Body of pancreas (tissue), 4 donors: ENCODE measurements around the gene CCDC60. TPM values are rescaled to one million over a fixed set of nuclear protein-coding genes. Genes with fewer than 3 reads are reported as not detected.

Experiments used
- ATAC-seq: fragments of 150-250 bp; one replicate; pipeline ENCODE4 v1.9.1; 2016
- DNase-seq, 4 donors: peaks; one replicate each; pipeline ENCODE4 v3.0.0-alpha.2; 2019
- H3K27ac ChIP-seq, 4 donors: fragments of 200-600 bp; sonication (generic); 1 replicate in 3 of 4; 2 replicates in 1 of 4; pipeline versions ENCODE4 v1.5.1 to v1.6.1; 2016 to 2019; ENCODE audit warnings: mild to moderate bottlenecking in 1 of 4, mixed read lengths in 1 of 4, moderate library complexity in 1 of 4
- H3K27me3 ChIP-seq, 2 donors: fragments of 200-600 bp; sonication (generic); one replicate each; pipeline ENCODE4 v1.6.0; 2016; ENCODE audit warnings: mild to moderate bottlenecking in 1 of 2
- H3K36me3 ChIP-seq, 2 donors: fragments of 200-600 bp; sonication (generic); replicated peaks in 1 of 2; 2 replicates each; pipeline ENCODE4 v1.5.1; 2016; ENCODE audit warnings: low read depth in 2 of 2; ENCODE audit not compliant: insufficient read depth in 1 of 2
- H3K4me1 ChIP-seq: fragments of 200-600 bp; sonication (generic); one replicate; pipeline ENCODE4 v1.6.0; 2016
- H3K4me3 ChIP-seq, 2 donors: fragments of 200-600 bp; sonication (generic); 1 replicate in 1 of 2; 2 replicates in 1 of 2; pipeline ENCODE4 v1.5.1; 2016 to 2019
- H3K9me3 ChIP-seq, 3 donors: fragments of 200-600 bp; sonication (generic); 1 replicate in 2 of 3; 2 replicates in 1 of 3; pipeline ENCODE4 v1.5.1; 2016
- CTCF ChIP-seq, 7 experiments: fragments of 450-650 bp in 4 of 7; fragments of 200-600 bp in 3 of 7; sonication (generic) in 3 of 7; IDR thresholded peaks; one replicate each; pipeline ENCODE4 v1.5.1; 2016 to 2019; ENCODE audit warnings: antibody characterized with exemption in 7 of 7
- POLR2A ChIP-seq, 3 donors: fragments of 450-650 bp; IDR thresholded peaks; one replicate each; pipeline ENCODE4 v1.6.1; 2016; ENCODE audit warnings: antibody characterized with exemption in 3 of 3, mild to moderate bottlenecking in 2 of 3
- WGBS, 2 donors: methylation state at CpG; one replicate each; pipeline ENCODE4 v1.1.5; 2017; 5-methylcytosine and 5-hydroxymethylcytosine counted together
- intact Hi-C: fragments of 100-400 bp; cut with DNase I; formaldehyde crosslinking; loops from one replicate; pipeline ENCODE4 v1.15.1; 2023
- total RNA-seq, 2 donors: library from RNA; depleted of rRNA; stranded (reverse); fragments of >200 nt; gene quantifications; one replicate each; pipeline ENCODE4 v1.1.0, GENCODE V29; 2016

The CCDC60 gene
- total RNA-seq, 2 donors from 2014 or later: not detected

DNA sequence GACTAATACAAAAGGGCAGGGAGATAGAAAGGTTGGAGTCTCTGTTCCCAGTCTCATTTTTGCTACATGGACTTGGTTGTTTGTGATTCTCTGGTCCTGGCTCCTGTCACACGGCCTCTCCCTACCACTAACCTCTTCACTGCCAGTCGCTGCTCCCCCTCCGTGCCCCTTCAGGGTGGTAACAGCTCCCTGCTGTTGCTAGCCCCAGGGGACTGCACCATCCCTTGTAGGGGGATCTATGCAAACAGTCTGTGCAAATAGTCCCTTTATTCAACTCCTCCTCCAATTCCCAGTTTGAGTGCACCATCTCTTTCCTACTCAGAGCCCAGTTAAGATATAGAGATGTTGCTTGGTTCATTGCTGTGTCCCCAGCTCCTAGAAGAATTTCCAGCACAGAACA is 51.1 kb downstream of the CCDC60 start:
- Histone ChIP-seq H3K27ac (no peak overlapping the region), H3K4me1 (no peaks in the 10 kb centered on the region), H3K27me3 (no peaks in the 10 kb centered on the region), H3K9me3 (no peaks in the 10 kb centered on the region), H3K4me3 (no peak overlapping the region), H3K36me3 (no peaks in the 10 kb centered on the region)
- ATAC-seq: no peak
- TF ChIP-seq POLR2A (IDR thresholded peaks at IDR 0.05) (no peak), CTCF (IDR thresholded peaks at IDR 0.05) (no peak)
- 48 to 70% methylated on average over 3 of the region's 3 CpGs for WGBS, 2 donors
- intact Hi-C loops: no loop called here
- DNase-seq: no peak

- Histone ChIP-seq H3K27me3 (no peaks in the 10 kb centered on the region), H3K4me1 (no peaks in the 10 kb centered on the region), H3K36me3 (no peaks in the 10 kb centered on the region), H3K9me3 (no peaks in the 10 kb centered on the region), H3K4me3 (no peak overlapping the region), H3K27ac (no peak overlapping the region)
- TF ChIP-seq CTCF (IDR thresholded peaks at IDR 0.05) (no peak), POLR2A (IDR thresholded peaks at IDR 0.05) (no peak)
- ATAC-seq: no peak
- no peak for DNase-seq
- intact Hi-C loops: no loop called here
Observed at GRCh38 chr12:119389687-119390086, 55.2 kb downstream of the CCDC60 start.

DNA sequence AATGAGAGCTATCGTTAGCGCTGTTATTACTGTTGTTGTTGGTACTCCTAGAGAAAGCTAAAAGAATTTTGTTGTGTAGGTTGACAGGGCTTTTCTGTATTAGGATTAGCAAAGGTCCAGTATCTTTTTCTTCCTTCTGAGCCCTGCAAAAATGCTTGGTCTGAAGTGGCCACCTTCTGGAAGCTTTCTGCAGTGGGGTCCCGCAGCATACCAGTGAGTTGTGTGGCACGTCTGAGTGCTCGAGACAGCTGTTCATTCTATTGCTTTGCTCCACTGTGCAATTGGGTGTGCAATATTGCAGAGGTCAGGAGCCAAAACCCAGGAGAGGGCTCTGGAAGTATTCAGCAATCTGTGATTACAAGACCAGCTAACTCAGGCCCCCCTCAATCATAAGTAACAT is 57.1 kb downstream of the CCDC60 start:
- TF ChIP-seq CTCF (IDR thresholded peaks at IDR 0.05) (no peak), POLR2A (IDR thresholded peaks at IDR 0.05) (no peak)

DNA sequence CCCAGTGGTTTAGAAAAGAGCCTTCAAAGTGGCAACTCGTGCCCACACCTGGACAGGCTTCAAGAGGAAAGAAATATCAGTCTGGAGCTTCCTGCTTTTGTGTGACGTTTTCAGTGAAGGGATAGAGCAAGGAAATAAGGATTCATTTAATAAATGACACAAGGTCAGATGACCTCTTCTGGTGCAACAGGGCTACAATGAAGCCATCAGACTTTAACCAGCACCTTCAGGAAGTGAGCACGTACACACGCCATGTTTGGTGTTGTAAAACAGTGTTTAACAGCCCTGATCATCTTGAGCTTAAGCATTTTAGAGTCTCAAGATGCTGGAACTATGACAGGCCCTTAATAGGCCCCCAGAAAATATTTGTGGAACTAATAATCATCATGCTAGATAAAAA is 59.1 kb downstream of the CCDC60 start:
- H3K27ac ChIP-seq: no peak overlapping the region
- no peak for ATAC-seq
- H3K9me3 ChIP-seq: no peaks in the 10 kb centered on the region
- WGBS, 2 donors: 31 to 37% methylated on average over 4 of the region's 4 CpGs
- intact Hi-C loops: no loop called here
- TF ChIP-seq POLR2A (IDR thresholded peaks at IDR 0.05) (no peak), CTCF (IDR thresholded peaks at IDR 0.05) (no peak)
- H3K4me3 ChIP-seq: no peak overlapping the region
- H3K4me1 ChIP-seq: no peaks in the 10 kb centered on the region
- DNase-seq: no peak
- no peaks in the 10 kb centered on the region for H3K36me3 ChIP-seq
- no peaks in the 10 kb centered on the region for H3K27me3 ChIP-seq

More for the DNA sequence above, 57.1 kb downstream of the CCDC60 start:
- H3K27me3 ChIP-seq: no peaks in the 10 kb centered on the region
- no peak overlapping the region for H3K4me3 ChIP-seq
- DNase-seq (no peak), ATAC-seq (no peak)
- WGBS, 2 donors: 58 to 82% methylated on average over 2 to 5 of the region's 5 CpGs
- no peaks in the 10 kb centered on the region for H3K9me3 ChIP-seq
- H3K4me1 ChIP-seq: no peaks in the 10 kb centered on the region
- intact Hi-C loops: no loop called here
- no peaks in the 10 kb centered on the region for H3K36me3 ChIP-seq
- H3K27ac ChIP-seq: no peak overlapping the region

GRCh38 chr12:119397540-119397939 is 63.0 kb downstream of the CCDC60 start:
- no peak for TF ChIP-seq POLR2A (IDR thresholded peaks at IDR 0.05)
- TF ChIP-seq CTCF (IDR thresholded peaks at IDR 0.05): no peak
- Histone ChIP-seq H3K9me3 (no peaks in the 10 kb centered on the region), H3K27ac (no peak overlapping the region), H3K4me3 (no peak overlapping the region), H3K4me1 (no peaks in the 10 kb centered on the region), H3K36me3 (no peaks in the 10 kb centered on the region), H3K27me3 (no peaks in the 10 kb centered on the region)
- no peak for ATAC-seq
- DNase-seq: no peak
- intact Hi-C loops: no loop called here
- WGBS, 2 donors: 93 to 100% methylated on average over 1 to 2 of the region's 10 CpGs
